Adipose tissue (tissue), 3 donors: Measurements from ENCODE around the gene NDUFAF3. TPM values are rescaled to one million over a fixed set of nuclear protein-coding genes. Genes with fewer than 3 reads are reported as not detected.

ENCODE experiments used
- H3K27ac ChIP-seq: one replicate; pipeline ENCODE4 v1.5.1; 2013; ENCODE audit warnings: low read depth, low read length
- WGBS, 3 donors: extraction: QIAGEN DNeasy Blood & Tissue Kit; methylation state at CpG; one replicate each; pipeline ENCODE4 v1.1.7; 2013; 5-methylcytosine and 5-hydroxymethylcytosine counted together
- polyA plus RNA-seq, 3 donors: library from polyadenylated mRNA; stranded (reverse); fragments of 200-250 nt; gene quantifications; one replicate each; pipeline ENCODE4 v1.2.3, GENCODE V29; 2013
- donor health status: healthy with polysubstance abuse.
- donor health status: Bipolar disorder and iron deficiency.
- donor health status: healthy.

The NDUFAF3 gene
- polyA plus RNA-seq, 3 donors: 38.6 to 163 (median 120) TPM

GRCh38 chr3:49015765-49016164 is 6.2 kb upstream of the NDUFAF3 start:
- no peak overlapping the region for H3K27ac ChIP-seq
- WGBS, 3 donors: 74 to 85% (median 80%) methylated on average over 6 of the region's 6 CpGs

GRCh38 chr3:49016414-49017228 is 5.3 kb upstream of the NDUFAF3 start:
- H3K27ac ChIP-seq: no peak overlapping the region
- WGBS, 3 donors: 81 to 90% (median 88%) methylated on average over 6 of the region's 6 CpGs

- WGBS, 3 donors: 8 to 10% (median 10%) methylated on average over 23 of the region's 23 CpGs
- H3K27ac ChIP-seq: no peak overlapping the region
Measured at GRCh38 chr3:49017229-49017970, 4.5 kb upstream of the NDUFAF3 start.

GRCh38 chr3:49017971-49018706 is 3.8 kb upstream of the NDUFAF3 start, which contains the start of gene DALRD3:
TSS of gene DALRD3 (minus strand) at chr3:49018580. CDS start at chr3:49018564, 16 bp downstream.
- no peak within 1 kb of the TSS for H3K27ac ChIP-seq
- WGBS, 3 donors: 0 to 1% (median 0%) methylated on average over 76 to 85 of the region's 85 CpGs

- no peak overlapping the region for H3K27ac ChIP-seq
- 2% methylated on average over 15 to 18 of the region's 18 CpGs for WGBS, 3 donors
Measured at GRCh38 chr3:49018707-49019006, 3.3 kb upstream of the NDUFAF3 start.

GRCh38 chr3:49019941-49020329 is 2.0 kb upstream of the NDUFAF3 start:
- WGBS, 3 donors: 30 to 33% (median 30%) methylated on average over 12 of the region's 12 CpGs
- H3K27ac ChIP-seq: no peak overlapping the region

GRCh38 chr3:49020330-49021212 is 1.4 kb upstream of the NDUFAF3 start:
- peak overlapping the region; percentile 98 for H3K27ac ChIP-seq
- 1 to 2% (median 1%) methylated on average over 51 of the region's 51 CpGs for WGBS, 3 donors

GRCh38 chr3:49021213-49021812 is 608 bp upstream of the NDUFAF3 start:
- 0% methylated on average over 60 of the region's 60 CpGs for WGBS, 3 donors
- peak overlapping the region; percentile 98 for H3K27ac ChIP-seq

- H3K27ac ChIP-seq: peak overlapping the region; percentile 98
- WGBS, 3 donors: 12 to 29% (median 21%) methylated on average over 12 of the region's 12 CpGs
Measured at GRCh38 chr3:49022688-49023171, 809 bp downstream of the NDUFAF3 start.

GRCh38 chr3:49023775-49024174 is 1.9 kb downstream of the NDUFAF3 start:
- no peak overlapping the region for H3K27ac ChIP-seq
- WGBS, 3 donors: 86 to 90% (median 89%) methylated on average over 4 of the region's 4 CpGs

GRCh38 chr3:49024449-49024848 is 2.5 kb downstream of the NDUFAF3 start:
- WGBS, 3 donors: 66 to 75% (median 69%) methylated on average over 5 of the region's 5 CpGs
- H3K27ac ChIP-seq: no peak overlapping the region

- H3K27ac ChIP-seq: no peak overlapping the region
- 65 to 73% (median 71%) methylated on average over 13 of the region's 13 CpGs for WGBS, 3 donors
Measured at GRCh38 chr3:49025005-49025792, 3.3 kb downstream of the NDUFAF3 start.

- 90 to 93% (median 91%) methylated on average over 8 of the region's 8 CpGs for WGBS, 3 donors
- H3K27ac ChIP-seq: no peak overlapping the region
Measured at GRCh38 chr3:49025793-49026520, 4.0 kb downstream of the NDUFAF3 start.

- WGBS, 3 donors: 96 to 98% (median 96%) methylated on average over 3 of the region's 3 CpGs
- no peak overlapping the region for H3K27ac ChIP-seq
Measured at GRCh38 chr3:49026536-49026935, 4.6 kb downstream of the NDUFAF3 start.

GRCh38 chr3:49027634-49028033 is 5.7 kb downstream of the NDUFAF3 start:
- H3K27ac ChIP-seq: no peak overlapping the region

GRCh38 chr3:49028298-49028672 is 6.4 kb downstream of the NDUFAF3 start:
- WGBS, 3 donors: 71 to 84% (median 80%) methylated on average over 4 of the region's 4 CpGs
- H3K27ac ChIP-seq: no peak overlapping the region

More at GRCh38 chr3:49027634-49028033, 5.7 kb downstream of the NDUFAF3 start:
- WGBS, 3 donors: 97 to 98% (median 98%) methylated on average over 9 of the region's 9 CpGs
